GM23338 (cell line): ENCODE results near the gene MYOD1. TPM values are rescaled to one million over a fixed set of nuclear protein-coding genes. Genes with fewer than 3 reads are reported as not detected.

Experiments
- ATAC-seq: fragments of 200-7000 bp; cut with Tn5 transposase; 3 replicates; pipeline ENCODE4 v1.9.1; 2020
- DNase-seq: peaks from one replicate; pipeline ENCODE4 v3.0.0-alpha.2; 2015; ENCODE audit warnings: low spot score
- H2AFZ ChIP-seq: fragments of 200-600 bp; sonication (generic); 2 replicates; pipeline ENCODE4 v1.8.0; 2016; ENCODE audit warnings: antibody characterized with exemption, mild to moderate bottlenecking, moderate library complexity
- H3F3A ChIP-seq: fragments of 200-600 bp; sonication (generic); replicated peaks from 2 replicates; pipeline ENCODE4 v1.8.0; 2017; ENCODE audit warnings: antibody characterized with exemption, mixed run types, low read depth
- H3K27ac ChIP-seq: fragments of 200-600 bp; sonication (generic); 2 replicates; pipeline ENCODE4 v1.6.1; 2016; ENCODE audit warnings: low read depth
- H3K27me3 ChIP-seq: fragments of 200-600 bp; sonication (generic); 2 replicates; pipeline ENCODE4 v1.8.0; 2016; ENCODE audit warnings: mild to moderate bottlenecking, mixed run types, moderate library complexity; ENCODE audit not compliant: insufficient read depth
- H3K36me3 ChIP-seq: fragments of 200-600 bp; sonication (generic); 2 replicates; pipeline ENCODE4 v1.8.0; 2016; ENCODE audit warnings: mild to moderate bottlenecking; ENCODE audit not compliant: insufficient read depth
- H3K4me1 ChIP-seq: fragments of 200-600 bp; sonication (generic); 2 replicates; pipeline ENCODE4 v1.8.0; 2016; ENCODE audit warnings: mild to moderate bottlenecking, moderate library complexity; ENCODE audit not compliant: insufficient read depth
- H3K4me2 ChIP-seq: fragments of 200-600 bp; sonication (generic); 2 replicates; pipeline ENCODE4 v1.7.1; 2017; ENCODE audit warnings: mixed run types
- H3K4me3 ChIP-seq: fragments of 200-600 bp; sonication (generic); 2 replicates; pipeline ENCODE4 v1.6.1; 2016; ENCODE audit warnings: mixed run types
- H3K79me2 ChIP-seq: fragments of 200-600 bp; sonication (generic); replicated peaks from 2 replicates; pipeline ENCODE4 v1.8.0; 2017; ENCODE audit warnings: mild to moderate bottlenecking; ENCODE audit not compliant: insufficient read depth
- H3K9me2 ChIP-seq: fragments of 200-600 bp; sonication (generic); 2 replicates; pipeline ENCODE4 v1.8.0; 2017; ENCODE audit not compliant: insufficient read depth
- H4K20me1 ChIP-seq: fragments of 200-600 bp; sonication (generic); replicated peaks from 2 replicates; pipeline ENCODE4 v1.8.0; 2017; ENCODE audit warnings: mild to moderate bottlenecking; ENCODE audit not compliant: insufficient read depth
- H3K27ac Mint-ChIP-seq: 2 replicates; pipeline ENCODE4 v1.8.0; 2020; ENCODE audit warnings: inconsistent platforms, mild to moderate bottlenecking, moderate library complexity, mixed read lengths
- H3K27me3 Mint-ChIP-seq: 3 replicates; pipeline ENCODE4 v1.8.0; 2022; ENCODE audit warnings: low read depth, mild to moderate bottlenecking, moderate library complexity, mixed read lengths, inconsistent platforms; ENCODE audit not compliant: insufficient read depth, poor library complexity
- H3K36me3 Mint-ChIP-seq: 3 replicates; pipeline ENCODE4 v1.8.0; 2021; ENCODE audit warnings: low read depth, mild to moderate bottlenecking, inconsistent platforms, moderate library complexity, mixed read lengths
- H3K4me1 Mint-ChIP-seq: 3 replicates; pipeline ENCODE4 v1.8.0; 2020; ENCODE audit warnings: mild to moderate bottlenecking, inconsistent platforms, mixed read lengths
- H3K4me3 Mint-ChIP-seq: 3 replicates; pipeline ENCODE4 v1.8.0; 2021; ENCODE audit warnings: moderate library complexity, mild to moderate bottlenecking, inconsistent platforms, mixed read lengths
- H3K9me3 Mint-ChIP-seq: 3 replicates; pipeline ENCODE4 v1.8.0; 2020; ENCODE audit warnings: moderate library complexity, mild to moderate bottlenecking, inconsistent platforms, mixed read lengths
- CREB1 ChIP-seq: fragments of 250-450 bp; sonication (Bioruptor Pico); IDR thresholded peaks from 2 replicates; pipeline ENCODE4 v1.5.0; 2020; ENCODE audit warnings: low read depth, mild to moderate bottlenecking, moderate library complexity
- CTCF ChIP-seq, 2 experiments: fragments of 200-600 bp in 1 of 2; sonication (generic) in 1 of 2; conservative IDR thresholded peaks; 2 replicates each; pipeline versions ENCODE4 v1.5.1 to v1.6.1; 2016 to 2017; ENCODE audit warnings: antibody characterized with exemption in 2 of 2, low read depth in 2 of 2, mild to moderate bottlenecking in 2 of 2, moderate library complexity in 1 of 2
- ETS1 ChIP-seq: IDR thresholded peaks from 2 replicates; pipeline ENCODE4 v1.6.1; 2016; ENCODE audit warnings: antibody characterized with exemption
- EZH2 ChIP-seq: fragments of 200-600 bp; sonication (generic); IDR thresholded peaks from one replicate; pipeline ENCODE4 v1.8.0; 2017; ENCODE audit warnings: antibody characterized with exemption, mild to moderate bottlenecking, low read depth; ENCODE audit not compliant: unreplicated experiment
- EZH2phosphoT487 ChIP-seq: fragments of 200-600 bp; sonication (generic); IDR thresholded peaks from one replicate; pipeline ENCODE4 v1.8.1; 2018; ENCODE audit warnings: antibody characterized with exemption; ENCODE audit not compliant: unreplicated experiment
- JUNB ChIP-seq: IDR thresholded peaks from one replicate; pipeline ENCODE4 v1.6.1; 2016; ENCODE audit warnings: antibody characterized with exemption; ENCODE audit not compliant: unreplicated experiment
- NANOG ChIP-seq: IDR thresholded peaks from 2 replicates; pipeline ENCODE4 v1.6.1; 2016; ENCODE audit warnings: antibody characterized with exemption, borderline replicate concordance
- POLR2AphosphoS5 ChIP-seq: IDR thresholded peaks from 2 replicates; pipeline ENCODE4 v1.6.1; 2016; ENCODE audit warnings: antibody characterized with exemption, low read depth
- REST ChIP-seq: IDR thresholded peaks from one replicate; pipeline ENCODE4 v1.6.1; 2018; ENCODE audit warnings: antibody characterized with exemption; ENCODE audit not compliant: unreplicated experiment
- STAT1 ChIP-seq: IDR thresholded peaks from one replicate; pipeline ENCODE4 v1.6.1; 2016; ENCODE audit warnings: antibody characterized with exemption; ENCODE audit not compliant: unreplicated experiment
- ZNF114 ChIP-seq: fragments of 250-450 bp; sonication (Bioruptor Pico); IDR thresholded peaks from 2 replicates; pipeline ENCODE4 v1.5.0; 2020; ENCODE audit warnings: mild to moderate bottlenecking, moderate library complexity
- ZNF331 ChIP-seq: fragments of 250-450 bp; sonication (Bioruptor Pico); IDR thresholded peaks from 2 replicates; pipeline ENCODE4 v1.5.0; 2020; ENCODE audit warnings: low read depth, mild to moderate bottlenecking, moderate library complexity
- ZNF462 ChIP-seq: fragments of 250-450 bp; sonication (Bioruptor Pico); IDR thresholded peaks from 2 replicates; pipeline ENCODE4 v1.5.0; 2020; ENCODE audit warnings: mild to moderate bottlenecking, moderate library complexity
- polyA plus RNA-seq: library from polyadenylated mRNA; unstranded; fragments of >200 nt; fragmentation: Nextera tagmentation; extraction: Ambion mirVana; gene quantifications from 2 replicates; pipeline ENCODE4 v1.2.1, GENCODE V29; 2016
- total RNA-seq: library from RNA; depleted of rRNA; stranded (reverse); fragments of >200 nt; shearing (Covaris generic); gene quantifications from 2 replicates; pipeline ENCODE4 v1.2.3, GENCODE V29; 2014

MYOD1 gene
- total and polyA plus RNA-seq, 2 experiments from 2014 or later = not detected

GRCh38 chr11:17702876-17703275 is 16.5 kb upstream of the MYOD1 start:
- TF ChIP-seq NANOG (no peak), ZNF114 (CRISPR knock-in tag) (no peak), ZNF462 (CRISPR knock-in tag) (no peak), EZH2phosphoT487 (no peak), ETS1 (no peak), REST (no peak), STAT1 (no peak), EZH2 (no peak), ZNF331 (CRISPR knock-in tag) (no peak), JUNB (no peak), POLR2AphosphoS5 (no peak), CTCF (conservative IDR thresholded peaks at IDR 0.05; ENCODE audit: low read depth in 2 of 2) (no peak), CREB1 (CRISPR knock-in tag) (no peak)
- Histone ChIP-seq H3K4me1 (no peaks in the 10 kb centered on the region), H4K20me1 (no peaks in the 10 kb centered on the region), H3K9me2 (no peaks in the 10 kb centered on the region), H3K79me2 (no peaks in the 10 kb centered on the region), H3F3A (no peaks in the 10 kb centered on the region), H2AFZ (no peak overlapping the region), H3K36me3 (no peaks in the 10 kb centered on the region), H3K4me2 (no peak overlapping the region), H3K27ac (no peak overlapping the region), H3K4me3 (no peak overlapping the region), H3K27me3 (peaks cover 6% of the 10 kb centered on the region; the same call in 1 of the 2 replicates)
- H3K27me3 Mint-ChIP-seq = peaks cover 8% of the 10 kb centered on the region
- DNase-seq = no peak
- H3K36me3 Mint-ChIP-seq = peaks cover 3% of the 10 kb centered on the region; the same call in 2 of the 3 replicates
- H3K4me3 Mint-ChIP-seq = no peak overlapping the region
- H3K27ac Mint-ChIP-seq = no peak overlapping the region
- ATAC-seq = no peak
- H3K9me3 Mint-ChIP-seq = peaks cover 12% of the 10 kb centered on the region
- H3K4me1 Mint-ChIP-seq = no peaks in the 10 kb centered on the region
